IMR-90 (cell line): ENCODE results near the gene NMUR1. TPM values are rescaled to one million over a fixed set of nuclear protein-coding genes. Genes with fewer than 3 reads are reported as not detected.

Experiments
- ATAC-seq: fragments of 200-7000 bp; cut with Tn5 transposase; 2 replicates; pipeline ENCODE4 v1.9.1; 2020; ENCODE audit warnings: low read depth, mild to moderate bottlenecking, moderate library complexity
- BruUV-seq: library from RNA; stranded (reverse); fragments of 400-500 nt; replicated peaks from 2 replicates; lab custom pipeline; 2021; lab: Mats Ljungman, UMichigan
- CTCF ChIA-PET: fragments of 300-600 bp; formaldehyde crosslinking; extraction: SDS; loops from one replicate; lab custom pipeline; 2021; ENCODE audit warnings: antibody characterized with exemption; lab: Yijun Ruan, JAX
- POLR2A ChIA-PET: fragments of 300-600 bp; sonication (Branson Sonifier 250); formaldehyde crosslinking; loops from one replicate; lab custom pipeline; 2022; ENCODE audit warnings: antibody characterized with exemption; ENCODE audit not compliant: unreplicated experiment; lab: Charles Lee
- DNase-seq: peaks from one replicate; pipeline ENCODE4 v3.0.0; 2013
- H2AFZ ChIP-seq: replicated peaks from 2 replicates; pipeline ENCODE3; 2013; ENCODE audit warnings: low read length, mild to moderate bottlenecking; ENCODE audit not compliant: poor library complexity
- H2AK5ac ChIP-seq: 2 replicates; pipeline ENCODE4 v1.6.1; 2013; ENCODE audit warnings: low read depth, low read length, inconsistent platforms
- H2AK9ac ChIP-seq: replicated peaks from 2 replicates; pipeline ENCODE3; 2013; ENCODE audit warnings: mild to moderate bottlenecking, low read depth, low read length, moderate library complexity; ENCODE audit not compliant: poor library complexity
- H2BK120ac ChIP-seq: 2 replicates; pipeline ENCODE4 v1.6.1; 2013; ENCODE audit warnings: low read depth, low read length, inconsistent platforms
- H2BK15ac ChIP-seq: 3 replicates; pipeline ENCODE4 v1.6.1; 2013; ENCODE audit warnings: low read depth, low read length, inconsistent platforms
- H2BK20ac ChIP-seq: 2 replicates; pipeline ENCODE4 v1.6.1; 2013; ENCODE audit warnings: low read depth, mild to moderate bottlenecking, inconsistent platforms, low read length, moderate library complexity
- H2BK5ac ChIP-seq: 2 replicates; pipeline ENCODE4 v1.6.1; 2013; ENCODE audit warnings: mild to moderate bottlenecking, low read depth, low read length, inconsistent platforms; ENCODE audit not compliant: poor library complexity, severe bottlenecking
- H3K14ac ChIP-seq: replicated peaks from 2 replicates; pipeline ENCODE4 v1.6.1; 2013; ENCODE audit warnings: low read depth, low read length, inconsistent platforms
- H3K18ac ChIP-seq: 2 replicates; pipeline ENCODE4 v1.6.1; 2013; ENCODE audit warnings: low read depth, low read length, control low read depth
- H3K23ac ChIP-seq: 2 replicates; pipeline ENCODE4 v1.6.1; 2013; ENCODE audit warnings: low read depth, low read length, inconsistent platforms
- H3K27ac ChIP-seq: 2 replicates; pipeline ENCODE4 v1.5.1; 2013; ENCODE audit warnings: mild to moderate bottlenecking, control low read depth, low read length; ENCODE audit not compliant: insufficient read depth
- H3K27me3 ChIP-seq: 2 replicates; pipeline ENCODE4 v1.6.1; 2013; ENCODE audit warnings: low read length; ENCODE audit not compliant: control insufficient read depth, insufficient read depth
- H3K36me3 ChIP-seq: 2 replicates; pipeline ENCODE4 v1.6.1; 2013; ENCODE audit warnings: low read length, mixed read lengths; ENCODE audit not compliant: control insufficient read depth, insufficient read depth
- H3K4ac ChIP-seq: 2 replicates; pipeline ENCODE4 v1.6.1; 2013; ENCODE audit warnings: low read depth, low read length, inconsistent platforms
- H3K4me1 ChIP-seq: 2 replicates; pipeline ENCODE4 v1.6.1; 2013; ENCODE audit warnings: low read length, mixed read lengths; ENCODE audit not compliant: control insufficient read depth, insufficient read depth
- H3K4me2 ChIP-seq: 2 replicates; pipeline ENCODE4 v1.6.1; 2013; ENCODE audit warnings: low read depth, mild to moderate bottlenecking, control low read depth, low read length, moderate library complexity
- H3K4me3 ChIP-seq: 2 replicates; pipeline ENCODE4 v1.5.1; 2013; ENCODE audit warnings: low read depth, mild to moderate bottlenecking, control low read depth, low read length, moderate library complexity; ENCODE audit not compliant: insufficient read depth
- H3K56ac ChIP-seq: 2 replicates; pipeline ENCODE4 v1.6.1; 2013; ENCODE audit warnings: low read length, inconsistent platforms; ENCODE audit not compliant: insufficient read depth; ENCODE audit errors: extremely low read depth
- H3K79me1 ChIP-seq, 2 experiments: 2 replicates each; pipeline ENCODE4 v1.6.1; 2013; ENCODE audit warnings: low read length in 2 of 2, inconsistent platforms in 1 of 2, low read depth in 1 of 2
- H3K9ac ChIP-seq: 2 replicates; pipeline ENCODE4 v1.6.1; 2013; ENCODE audit warnings: low read depth, low read length, control low read depth
- H3K9me1 ChIP-seq: 2 replicates; pipeline ENCODE4 v1.6.1; 2013; ENCODE audit warnings: low read length, inconsistent platforms; ENCODE audit not compliant: insufficient read depth
- H3K9me3 ChIP-seq: 2 replicates; pipeline ENCODE4 v1.6.1; 2013; ENCODE audit warnings: low read length; ENCODE audit not compliant: control insufficient read depth, insufficient read depth
- H4K20me1 ChIP-seq: 2 replicates; pipeline ENCODE4 v1.6.1; 2013; ENCODE audit warnings: low read length, inconsistent platforms; ENCODE audit not compliant: insufficient read depth
- H4K5ac ChIP-seq: 2 replicates; pipeline ENCODE4 v1.6.1; 2013; ENCODE audit warnings: mild to moderate bottlenecking, low read depth, low read length, control low read depth
- H4K8ac ChIP-seq, 2 experiments: 2 replicates each; pipeline ENCODE4 v1.6.1; 2013; ENCODE audit warnings: low read depth in 2 of 2, low read length in 2 of 2, control low read depth in 1 of 2, inconsistent platforms in 1 of 2
- H4K91ac ChIP-seq: 2 replicates; pipeline ENCODE4 v1.6.1; 2013; ENCODE audit warnings: low read depth, low read length, inconsistent platforms; ENCODE audit not compliant: insufficient read depth
- MAFK ChIP-seq: IDR thresholded peaks from 2 replicates; pipeline ENCODE4 v1.6.1; 2012; ENCODE audit warnings: low read depth, low read length, improper control_type of control experiment
- MAZ ChIP-seq: IDR thresholded peaks from 2 replicates; pipeline ENCODE4 v1.6.1; 2012; ENCODE audit warnings: low read depth, mild to moderate bottlenecking, low read length, improper control_type of control experiment, moderate library complexity, borderline replicate concordance
- WGBS, 2 experiments: methylation state at CpG; one replicate each; pipeline versions ENCODE4 v1.1.5 to v1.1.7; 2013; ENCODE audit warnings: missing lambda C conversion rate in 2 of 2; ENCODE audit not compliant: insufficient read length in 1 of 2; ENCODE audit errors: extremely low coverage in 2 of 2; 5-methylcytosine and 5-hydroxymethylcytosine counted together
- dilution Hi-C: fragments of 300-500 bp; cut with HindIII; formaldehyde crosslinking; loops from one replicate; pipeline ENCODE4 v1.14.3; 2018; ENCODE audit warnings: low sequenced_read_pairs; ENCODE audit not compliant: unreplicated experiment
- in situ Hi-C: fragments of 300-500 bp; cut with MboI; formaldehyde crosslinking; loops from 3 replicates; pipeline ENCODE4 v1.14.3; 2019; ENCODE audit warnings: low sequenced_read_pairs, inconsistent platforms, mixed read lengths
- intact Hi-C: fragments of 100-400 bp; cut with micrococcal nuclease; formaldehyde crosslinking; loops from 2 replicates; pipeline ENCODE4 v1.10.0; 2022
- polyA plus RNA-seq, 3 experiments: library from polyadenylated mRNA; depleted of rRNA; stranded (reverse); fragments of >200 nt; gene quantifications; 2 replicates each; pipeline ENCODE4 v1.2.3, GENCODE V29; 2012; ENCODE audit warnings: low replicate concordance in 1 of 3
- total RNA-seq: library from RNA; depleted of rRNA; stranded (reverse); fragments of >200 nt; gene quantifications from 2 replicates; pipeline ENCODE4 v1.2.3, GENCODE V29; 2012

NMUR1 gene
- total and polyA plus RNA-seq, 2 of the 4 experiments (the other 2 are of a cell fraction), result not detected

GRCh38 chr2:231497651-231498050 is 32.6 kb downstream of the NMUR1 start:
- no peak overlapping the region for H3K14ac ChIP-seq
- no CpG with 5 or more reads among the region's 1 CpG for WGBS, 2 experiments
- H3K4me1 ChIP-seq, result no peaks in the 10 kb centered on the region
- no TSS peak for BruUV-seq
- H4K5ac ChIP-seq, result no peak overlapping the region
- no peak overlapping the region for H3K56ac ChIP-seq
- no peak overlapping the region for H3K4me2 ChIP-seq
- POLR2A ChIA-PET, result no interaction called here
- no peak overlapping the region for H3K4me3 ChIP-seq
- H3K4ac ChIP-seq, result no peak overlapping the region
- TF ChIP-seq MAFK, result peak; percentile 74
- TF ChIP-seq MAZ, result no peak
- no peak overlapping the region for H2BK15ac ChIP-seq
- no peaks in the 10 kb centered on the region for H3K9me3 ChIP-seq
- in situ Hi-C loops, result no loop called here
- no peaks in the 10 kb centered on the region for H3K79me1 ChIP-seq
- H2AFZ ChIP-seq, result no peak overlapping the region
- no peaks in the 10 kb centered on the region for H3K9me1 ChIP-seq
- CTCF ChIA-PET, result no interaction called here
- dilution Hi-C loops, result no loop called here
- H2AK9ac ChIP-seq, result no peak overlapping the region
- intact Hi-C loops, result no loop called here
- H3K27ac ChIP-seq, result no peak overlapping the region
- no peaks in the 10 kb centered on the region for H3K27me3 ChIP-seq
- no peaks in the 10 kb centered on the region for H3K36me3 ChIP-seq
- no peak overlapping the region for H3K23ac ChIP-seq
- no peak overlapping the region for H2AK5ac ChIP-seq
- H2BK5ac ChIP-seq, result no peak overlapping the region
- H4K91ac ChIP-seq, result no peak overlapping the region
- H3K9ac ChIP-seq, result no peak overlapping the region
- no peak overlapping the region for H3K18ac ChIP-seq
- no peaks in the 10 kb centered on the region for H4K20me1 ChIP-seq
- no peak overlapping the region for H4K8ac ChIP-seq
- H2BK120ac ChIP-seq, result no peak overlapping the region
- H2BK20ac ChIP-seq, result no peak overlapping the region
- ATAC-seq, result no peak
- no peak for DNase-seq
